ENCODE data around the gene WDR37.

Gene WDR37

DNA sequence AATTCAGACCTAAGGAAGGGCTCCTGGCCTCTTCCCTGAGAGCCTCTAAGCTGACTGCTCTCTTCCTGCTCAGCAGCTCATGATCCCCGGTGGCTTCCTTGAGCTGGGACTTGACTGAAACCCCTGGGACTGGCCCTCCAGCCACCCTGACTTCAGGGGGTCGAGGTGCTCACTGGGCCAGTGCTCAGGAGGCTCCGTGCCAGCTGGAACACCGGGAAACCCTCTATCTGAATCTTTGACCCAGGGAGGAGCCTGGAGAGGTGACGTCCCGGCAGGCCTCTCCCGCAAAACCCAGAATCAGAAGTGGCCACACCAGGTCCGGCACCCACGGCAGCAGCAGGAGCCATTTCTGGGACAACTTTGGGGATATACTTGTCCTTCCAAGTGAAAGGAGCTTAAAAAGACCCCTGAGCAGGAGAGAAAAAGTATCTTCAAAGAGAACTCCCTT, 110.7 kb downstream of the WDR37 start:
- TF ChIP-seq ZBTB7A (IDR thresholded peaks at IDR 0.05; ENCODE audit: low read depth) (no peak), YY1 (IDR thresholded peaks at IDR 0.05; ENCODE audit: low read depth) (no peak)

DNA sequence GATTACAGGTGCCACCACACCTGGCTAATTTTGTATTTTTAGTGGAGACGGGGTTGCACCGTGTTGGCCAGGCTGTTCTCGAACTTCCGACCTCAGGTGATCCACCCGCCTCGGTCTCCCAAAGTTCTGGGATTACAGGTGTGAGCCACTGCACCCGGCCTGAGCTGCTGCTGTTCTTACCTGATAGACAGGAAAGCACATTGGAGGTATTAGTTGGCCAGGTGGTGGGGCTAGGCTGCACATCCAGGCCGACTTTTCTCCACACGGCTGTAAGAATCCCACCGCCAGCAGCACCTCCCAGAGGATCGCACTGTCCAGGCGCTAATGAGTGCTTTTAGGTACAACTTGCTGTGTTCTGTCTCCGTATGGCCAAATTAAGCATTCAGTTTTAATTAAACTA, 112.6 kb downstream of the WDR37 start:
- TF ChIP-seq NFIC (IDR thresholded peaks at IDR 0.05) (no peak), TAF1 (IDR thresholded peaks at IDR 0.05; ENCODE audit: low read depth) (no peak)
- TF ChIP-seq, protein P1, sequence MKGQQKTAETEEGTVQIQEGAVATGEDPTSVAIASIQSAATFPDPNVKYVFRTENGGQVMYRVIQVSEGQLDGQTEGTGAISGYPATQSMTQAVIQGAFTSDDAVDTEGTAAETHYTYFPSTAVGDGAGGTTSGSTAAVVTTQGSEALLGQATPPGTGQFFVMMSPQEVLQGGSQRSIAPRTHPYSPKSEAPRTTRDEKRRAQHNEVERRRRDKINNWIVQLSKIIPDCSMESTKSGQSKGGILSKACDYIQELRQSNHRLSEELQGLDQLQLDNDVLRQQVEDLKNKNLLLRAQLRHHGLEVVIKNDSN (IDR thresholded peaks at IDR 0.05): no peak

DNA sequence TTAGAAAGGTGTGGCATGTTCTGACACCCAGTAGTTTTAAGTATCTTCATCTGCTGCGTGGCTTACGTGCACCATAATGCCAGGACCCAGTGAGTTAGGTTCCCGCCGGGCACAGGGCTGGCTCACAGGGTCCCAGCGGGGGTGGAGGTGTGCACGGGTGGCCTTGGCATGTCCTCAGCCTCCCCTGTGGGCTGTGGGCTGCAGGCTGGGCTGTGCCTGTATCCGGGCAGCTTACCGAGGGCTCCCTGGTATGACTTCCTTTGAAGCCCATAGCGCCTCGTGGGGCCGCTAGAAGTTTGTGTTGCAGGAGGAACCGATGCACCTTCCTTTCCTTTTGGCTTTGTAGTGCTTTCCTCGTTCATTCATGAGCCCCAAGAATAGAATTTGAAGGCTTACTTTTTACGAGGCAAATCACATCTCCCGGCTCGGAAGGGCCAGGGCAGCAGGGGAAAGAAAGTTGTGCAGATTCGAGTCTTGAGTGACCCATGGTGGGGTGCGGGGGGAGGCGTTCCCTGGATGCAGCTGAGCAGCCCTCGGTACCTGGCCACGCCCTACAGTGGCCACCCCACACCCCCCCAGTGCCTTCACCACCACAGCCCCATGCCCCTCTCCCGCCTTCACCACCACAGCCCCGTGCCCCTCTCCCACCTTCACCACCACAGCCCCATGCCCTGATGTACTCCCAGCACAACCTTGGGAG, 113.2 kb downstream of the WDR37 start:
- TF ChIP-seq ZBTB7A (IDR thresholded peaks at IDR 0.05; ENCODE audit: low read depth) (no peak), YY1 (IDR thresholded peaks at IDR 0.05; ENCODE audit: low read depth) (no peak), EP300 (IDR thresholded peaks at IDR 0.05; ENCODE audit: borderline replicate concordance) (no peak), TAF1 (IDR thresholded peaks at IDR 0.05; ENCODE audit: low read depth) (no peak), CEBPB (IDR thresholded peaks at IDR 0.05) (no peak), TCF12 (IDR thresholded peaks at IDR 0.05; ENCODE audit: low read depth) (no peak), FOXM1 (IDR thresholded peaks at IDR 0.05; ENCODE audit: borderline replicate concordance, low read depth) (no peak), EGR1 (IDR thresholded peaks at IDR 0.05) (no peak), NFIC (IDR thresholded peaks at IDR 0.05) (no peak)
- TF ChIP-seq, protein P1 (IDR thresholded peaks at IDR 0.05): no peak
- TF ChIP-seq, protein P2, sequence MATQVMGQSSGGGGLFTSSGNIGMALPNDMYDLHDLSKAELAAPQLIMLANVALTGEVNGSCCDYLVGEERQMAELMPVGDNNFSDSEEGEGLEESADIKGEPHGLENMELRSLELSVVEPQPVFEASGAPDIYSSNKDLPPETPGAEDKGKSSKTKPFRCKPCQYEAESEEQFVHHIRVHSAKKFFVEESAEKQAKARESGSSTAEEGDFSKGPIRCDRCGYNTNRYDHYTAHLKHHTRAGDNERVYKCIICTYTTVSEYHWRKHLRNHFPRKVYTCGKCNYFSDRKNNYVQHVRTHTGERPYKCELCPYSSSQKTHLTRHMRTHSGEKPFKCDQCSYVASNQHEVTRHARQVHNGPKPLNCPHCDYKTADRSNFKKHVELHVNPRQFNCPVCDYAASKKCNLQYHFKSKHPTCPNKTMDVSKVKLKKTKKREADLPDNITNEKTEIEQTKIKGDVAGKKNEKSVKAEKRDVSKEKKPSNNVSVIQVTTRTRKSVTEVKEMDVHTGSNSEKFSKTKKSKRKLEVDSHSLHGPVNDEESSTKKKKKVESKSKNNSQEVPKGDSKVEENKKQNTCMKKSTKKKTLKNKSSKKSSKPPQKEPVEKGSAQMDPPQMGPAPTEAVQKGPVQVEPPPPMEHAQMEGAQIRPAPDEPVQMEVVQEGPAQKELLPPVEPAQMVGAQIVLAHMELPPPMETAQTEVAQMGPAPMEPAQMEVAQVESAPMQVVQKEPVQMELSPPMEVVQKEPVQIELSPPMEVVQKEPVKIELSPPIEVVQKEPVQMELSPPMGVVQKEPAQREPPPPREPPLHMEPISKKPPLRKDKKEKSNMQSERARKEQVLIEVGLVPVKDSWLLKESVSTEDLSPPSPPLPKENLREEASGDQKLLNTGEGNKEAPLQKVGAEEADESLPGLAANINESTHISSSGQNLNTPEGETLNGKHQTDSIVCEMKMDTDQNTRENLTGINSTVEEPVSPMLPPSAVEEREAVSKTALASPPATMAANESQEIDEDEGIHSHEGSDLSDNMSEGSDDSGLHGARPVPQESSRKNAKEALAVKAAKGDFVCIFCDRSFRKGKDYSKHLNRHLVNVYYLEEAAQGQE (IDR thresholded peaks at IDR 0.05; ENCODE audit: low read depth): no peak
- TF ChIP-seq, protein P3, sequence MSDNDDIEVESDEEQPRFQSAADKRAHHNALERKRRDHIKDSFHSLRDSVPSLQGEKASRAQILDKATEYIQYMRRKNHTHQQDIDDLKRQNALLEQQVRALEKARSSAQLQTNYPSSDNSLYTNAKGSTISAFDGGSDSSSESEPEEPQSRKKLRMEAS (IDR thresholded peaks at IDR 0.05): no peak

DNA sequence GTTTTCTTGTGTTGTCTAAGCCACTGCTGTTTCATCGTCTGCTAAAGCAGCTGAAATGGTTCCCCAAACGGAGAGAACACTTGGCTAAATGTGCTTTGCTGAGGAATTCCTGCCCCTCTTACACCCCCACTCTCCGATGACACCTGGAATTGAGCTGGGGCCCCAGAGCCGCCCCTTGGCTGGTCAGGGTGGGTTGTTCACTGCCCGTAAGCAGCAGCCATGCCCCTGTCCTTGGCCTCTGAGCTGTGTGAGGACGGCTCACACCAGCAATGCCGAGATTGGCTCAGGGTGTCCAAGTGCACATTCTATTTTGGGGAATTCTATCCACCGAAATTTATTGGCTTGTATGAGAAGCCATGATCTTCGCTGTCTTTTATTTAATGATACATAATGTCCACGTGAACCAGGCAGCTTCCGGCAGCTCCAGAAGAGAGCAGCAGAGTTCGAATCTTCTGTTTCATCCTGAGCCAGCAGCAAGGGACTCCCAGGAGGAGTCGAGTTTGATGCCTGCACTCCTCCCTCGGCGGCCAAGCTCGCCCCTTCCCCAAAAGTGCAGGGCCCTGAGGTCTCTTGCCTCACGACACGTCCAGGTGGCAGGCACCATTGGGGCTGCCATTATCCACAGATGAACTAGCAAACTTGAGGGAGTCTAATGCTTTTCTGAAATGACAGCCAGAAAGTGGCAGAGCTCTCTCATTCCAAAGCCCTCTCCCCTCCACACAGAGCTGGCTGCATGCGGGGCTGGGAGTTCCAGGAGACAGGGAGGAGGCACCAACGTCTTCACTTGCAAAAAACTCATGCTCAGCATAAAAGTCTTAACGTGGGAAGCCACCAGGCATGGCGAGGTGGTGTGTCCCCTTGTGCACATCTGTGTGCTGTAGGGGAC, 114.0 kb downstream of the WDR37 start:
- no peak for TF ChIP-seq NFIC (IDR thresholded peaks at IDR 0.05)
- no peak for TF ChIP-seq CREB1 (IDR thresholded peaks at IDR 0.05; ENCODE audit: low read depth)
- TF ChIP-seq TCF12 (IDR thresholded peaks at IDR 0.05; ENCODE audit: low read depth): no peak
- TF ChIP-seq EGR1 (IDR thresholded peaks at IDR 0.05): no peak
- TF ChIP-seq TEAD4 (IDR thresholded peaks at IDR 0.05): no peak
- TF ChIP-seq, protein P3 (IDR thresholded peaks at IDR 0.05): no peak
- no peak for TF ChIP-seq CEBPB (IDR thresholded peaks at IDR 0.05)
- no peak for TF ChIP-seq YY1 (IDR thresholded peaks at IDR 0.05; ENCODE audit: low read depth)
- TF ChIP-seq ZBTB7A (IDR thresholded peaks at IDR 0.05; ENCODE audit: low read depth): no peak
- no peak for TF ChIP-seq RAD21 (IDR thresholded peaks at IDR 0.05; ENCODE audit: low read depth)

DNA sequence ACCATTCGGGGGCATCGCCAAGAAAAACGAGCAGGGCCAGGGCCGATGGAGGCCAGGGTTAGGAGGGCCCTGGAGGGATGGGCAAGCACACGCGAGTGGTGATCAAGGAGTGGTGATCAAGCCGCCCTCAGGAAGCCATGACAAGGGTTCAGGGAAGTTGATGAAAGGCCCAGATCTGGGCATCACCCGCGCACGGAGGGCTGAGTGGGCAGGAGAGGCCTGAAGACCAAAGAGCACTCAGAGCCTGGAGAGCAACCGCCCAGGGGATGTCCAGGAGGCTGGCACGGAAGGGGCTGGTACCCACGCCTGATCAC, 114.6 kb downstream of the WDR37 start:
- TF ChIP-seq TEAD4 (IDR thresholded peaks at IDR 0.05) (no peak), TCF12 (IDR thresholded peaks at IDR 0.05; ENCODE audit: low read depth) (no peak), EP300 (IDR thresholded peaks at IDR 0.05; ENCODE audit: borderline replicate concordance) (no peak), ZBTB7A (IDR thresholded peaks at IDR 0.05; ENCODE audit: low read depth) (no peak), CEBPB (IDR thresholded peaks at IDR 0.05) (no peak), RAD21 (IDR thresholded peaks at IDR 0.05; ENCODE audit: low read depth) (no peak), CREB1 (IDR thresholded peaks at IDR 0.05; ENCODE audit: low read depth) (no peak), NFIC (IDR thresholded peaks at IDR 0.05) (no peak), YY1 (IDR thresholded peaks at IDR 0.05; ENCODE audit: low read depth) (no peak), EGR1 (IDR thresholded peaks at IDR 0.05) (no peak), TAF1 (IDR thresholded peaks at IDR 0.05; ENCODE audit: low read depth) (no peak), FOXM1 (IDR thresholded peaks at IDR 0.05; ENCODE audit: borderline replicate concordance, low read depth) (no peak)
- TF ChIP-seq, protein P2 (IDR thresholded peaks at IDR 0.05; ENCODE audit: low read depth): no peak
- TF ChIP-seq, protein P1 (IDR thresholded peaks at IDR 0.05): no peak
- TF ChIP-seq, protein P3 (IDR thresholded peaks at IDR 0.05): no peak

Measured in Ishikawa (cell line).